ENCODE measurements around the gene ZNF654.
"Not testable (repeated sequence)": the region's sequence is repeated elsewhere in the genome, so short reads cannot be mapped to it uniquely, and the experiment has no call there.

The ZNF654 gene

DNA sequence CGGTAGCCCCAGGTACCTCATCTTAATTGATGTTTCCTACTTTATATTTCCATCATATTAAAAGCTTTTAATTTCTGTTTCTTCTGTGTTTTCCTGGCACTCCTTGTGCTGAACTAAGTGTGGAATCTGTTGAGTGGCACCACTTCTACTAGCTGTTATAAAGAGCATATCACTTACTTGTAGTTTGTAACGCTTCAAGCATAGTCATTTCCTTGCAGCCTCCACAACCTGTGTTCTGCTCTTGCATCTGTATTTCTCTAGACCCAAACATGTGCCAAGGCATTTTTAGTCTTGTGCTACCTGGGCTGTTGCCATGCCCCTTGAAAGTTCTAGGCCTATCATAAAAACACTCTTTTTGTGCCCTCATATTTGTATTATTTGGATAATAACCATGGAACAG, 16.0 kb downstream of the ZNF654 start:
- no peak for DNase-seq

DNA sequence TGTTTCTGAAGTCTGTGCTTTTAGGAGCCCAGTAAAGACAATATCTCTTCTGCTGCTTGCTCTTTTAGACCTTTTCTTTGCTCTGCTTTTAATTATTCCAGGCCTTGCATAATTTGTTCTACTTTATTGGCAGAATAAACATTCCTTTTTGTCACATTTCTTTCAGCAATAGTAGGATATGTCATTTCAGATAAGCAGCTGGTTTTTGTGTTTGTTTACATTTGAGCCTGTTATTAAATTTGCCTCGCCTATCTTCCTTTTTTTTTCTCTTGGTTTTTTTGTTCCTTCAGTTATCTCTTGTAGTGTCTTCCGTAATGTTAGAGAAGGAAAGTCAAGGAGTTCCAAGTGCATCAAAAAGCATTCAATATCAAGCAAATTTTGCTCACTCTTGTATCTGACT, 16.4 kb downstream of the ZNF654 start:
- no peak for DNase-seq

DNA sequence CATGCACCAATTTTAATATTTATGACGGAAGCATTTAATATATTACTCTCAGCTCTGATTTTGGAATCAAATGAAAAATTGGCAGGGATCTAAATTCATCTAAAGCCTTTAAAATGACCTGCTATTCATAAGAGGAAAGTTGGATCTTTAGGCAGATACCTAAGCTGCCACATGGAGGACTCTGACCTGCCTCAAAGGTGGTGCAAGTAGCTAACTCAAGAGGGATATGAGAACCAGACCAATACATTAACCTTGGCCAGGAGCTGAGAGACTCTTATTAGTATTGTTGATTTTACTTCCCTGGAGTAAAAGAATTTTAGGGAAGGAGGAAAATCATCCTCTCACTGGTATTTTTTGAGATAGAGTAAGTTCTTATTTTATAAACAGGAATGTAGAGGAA, 17.7 kb downstream of the ZNF654 start:
- DNase-seq = no peak

DNA sequence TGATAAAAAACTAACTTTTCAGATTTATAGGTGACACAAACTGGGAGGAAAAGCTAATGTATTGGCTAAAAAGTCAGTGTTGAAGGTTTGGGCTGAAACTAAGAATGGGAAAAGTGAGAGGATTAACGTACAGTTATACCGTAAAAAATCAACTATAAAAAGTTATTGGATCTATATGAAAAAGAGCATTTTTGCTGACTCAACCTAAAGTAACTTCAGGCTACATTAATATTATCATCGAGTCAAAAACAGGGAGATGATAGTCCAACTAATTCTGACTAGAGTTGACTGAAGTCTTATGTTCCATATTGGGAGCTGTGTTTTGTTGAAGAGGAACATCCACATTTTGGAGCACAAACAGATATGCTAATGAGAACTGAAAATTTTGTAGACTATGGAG, 19.9 kb downstream of the ZNF654 start:
- DNase-seq = no peak

DNA sequence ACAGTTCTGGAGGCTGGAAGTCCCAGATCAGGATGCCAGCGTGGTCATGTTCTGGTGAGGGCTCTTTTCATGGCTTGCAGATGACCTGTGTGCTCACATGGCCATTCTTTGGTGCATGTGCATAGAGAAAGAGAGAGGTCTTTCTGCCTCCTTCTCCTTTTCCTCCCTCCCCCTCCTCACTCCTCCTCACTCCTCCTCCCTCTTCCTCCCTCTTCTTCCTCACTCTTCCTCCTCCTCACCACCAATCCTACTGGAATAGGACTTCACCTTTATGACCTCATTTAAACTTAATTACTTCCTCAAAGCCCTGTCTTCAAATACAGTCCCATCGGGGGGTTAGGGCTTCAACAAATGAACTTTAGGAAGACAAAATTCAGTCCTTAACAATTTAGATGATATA, 23.8 kb downstream of the ZNF654 start:
- no peak for DNase-seq

DNA sequence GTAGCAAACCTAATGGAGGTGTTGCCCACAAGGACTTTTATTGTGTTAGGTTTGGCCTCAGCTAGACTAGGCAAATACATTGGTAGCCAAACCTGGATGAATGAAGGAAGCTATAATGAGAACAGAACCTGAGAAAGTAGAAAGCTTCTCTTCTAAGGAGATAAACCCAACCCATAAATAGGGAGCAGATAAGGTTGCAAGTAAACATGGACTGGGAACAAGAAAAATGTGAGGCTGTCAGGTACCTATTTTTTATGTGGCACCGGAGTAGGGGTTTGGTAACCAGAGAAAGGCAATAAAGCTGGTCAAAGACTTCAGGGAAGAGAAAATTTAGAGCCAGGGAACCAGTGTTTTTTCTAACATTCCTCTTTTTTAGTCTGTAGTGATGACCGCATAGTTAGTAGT, 25.0 kb downstream of the ZNF654 start:
- DNase-seq = no peak

DNA sequence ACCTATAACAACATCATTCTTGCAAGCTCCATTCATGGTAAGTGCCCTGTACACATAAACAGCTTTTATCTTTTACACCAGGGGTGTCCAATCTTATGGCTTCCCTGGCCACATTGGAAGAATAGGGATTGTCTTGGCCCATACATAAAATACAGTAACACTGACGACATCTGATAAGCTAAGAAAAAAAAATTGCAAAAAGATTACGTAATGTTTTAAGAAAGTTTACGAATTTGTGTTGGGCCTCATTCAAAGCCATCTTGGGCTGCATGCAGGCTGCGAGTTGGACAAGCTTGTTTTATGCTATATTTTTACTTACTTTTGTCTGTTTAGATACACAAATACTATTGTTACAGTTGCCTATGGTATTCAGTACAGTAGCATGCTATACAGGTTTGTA, 31.6 kb downstream of the ZNF654 start:
- no peak for DNase-seq

DNA sequence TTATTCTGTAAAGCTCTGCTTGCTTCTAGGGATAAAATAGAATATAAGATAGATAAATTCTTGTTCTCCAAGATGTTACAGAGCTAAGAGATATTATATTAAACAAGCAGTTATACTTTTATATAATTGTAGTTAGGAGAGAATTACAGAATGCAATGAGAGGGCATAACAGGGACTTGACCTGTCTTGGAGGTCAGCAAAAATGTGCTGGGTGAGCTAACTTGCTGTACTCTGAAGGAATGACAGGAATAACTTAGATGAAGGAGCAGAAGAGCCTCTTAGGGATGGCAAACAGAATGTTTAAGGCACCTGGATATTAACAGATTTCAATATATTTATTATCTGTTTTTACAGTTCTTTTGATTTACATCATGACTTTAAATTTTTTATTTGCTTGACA, 33.2 kb downstream of the ZNF654 start:
- DNase-seq = no peak

DNA sequence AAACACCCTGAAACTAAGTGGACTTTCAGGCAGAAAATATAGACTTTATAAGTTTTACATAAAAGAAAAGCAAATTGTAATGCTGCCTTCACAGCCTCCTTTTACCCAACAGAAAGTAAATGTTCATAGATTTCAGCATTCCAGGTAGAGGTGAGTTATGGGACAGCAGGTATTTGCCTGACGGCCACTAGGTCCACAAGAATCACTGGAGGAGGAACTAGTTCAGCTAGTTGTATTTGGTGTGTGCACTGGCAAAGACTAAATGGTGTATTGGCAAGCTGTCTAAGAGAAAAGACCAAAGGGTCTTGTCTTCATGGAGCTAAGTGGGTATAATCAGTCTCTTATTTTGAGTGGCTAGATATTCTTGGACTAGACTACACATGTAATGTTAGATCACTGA, 34.2 kb downstream of the ZNF654 start:
- no peak for DNase-seq

DNA sequence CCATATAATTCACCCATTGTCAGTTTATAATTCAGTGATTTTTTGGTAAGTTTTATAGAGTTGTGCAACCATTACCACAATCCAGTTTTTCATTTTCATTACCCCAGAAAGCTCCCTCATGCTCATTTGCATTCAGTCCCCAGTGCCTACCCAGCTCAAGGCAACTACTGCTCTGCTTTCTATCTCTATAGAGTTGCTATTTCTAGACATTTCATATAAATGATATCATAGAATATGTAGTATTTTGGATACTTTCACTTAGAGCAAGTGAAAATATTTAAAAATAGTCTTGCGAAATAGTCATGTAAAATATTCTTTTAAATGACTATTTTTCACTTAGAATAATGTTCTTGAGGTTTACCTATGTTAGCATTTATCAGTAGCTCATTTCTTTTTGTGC, 42.1 kb downstream of the ZNF654 start:
- DNase-seq = no peak

DNA sequence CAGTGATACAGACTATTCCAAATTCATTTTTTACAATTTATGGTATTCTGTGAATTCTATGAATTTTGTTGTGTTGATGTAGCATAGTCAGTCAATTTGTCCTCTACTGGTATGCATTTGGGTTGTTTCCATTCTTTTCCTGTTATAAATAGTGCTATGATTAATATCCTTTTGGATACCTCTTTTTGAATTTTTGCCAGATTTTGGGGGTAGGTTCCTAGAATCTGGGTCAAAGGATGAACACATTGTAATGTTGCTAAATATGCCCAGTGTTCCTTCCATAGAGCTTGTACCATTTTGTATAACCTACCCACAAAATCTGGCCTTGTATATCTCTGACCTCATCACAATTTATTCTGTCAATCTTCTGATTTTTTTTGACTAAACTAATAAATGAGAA, 46.3 kb downstream of the ZNF654 start:
- DNase-seq = no peak

DNA sequence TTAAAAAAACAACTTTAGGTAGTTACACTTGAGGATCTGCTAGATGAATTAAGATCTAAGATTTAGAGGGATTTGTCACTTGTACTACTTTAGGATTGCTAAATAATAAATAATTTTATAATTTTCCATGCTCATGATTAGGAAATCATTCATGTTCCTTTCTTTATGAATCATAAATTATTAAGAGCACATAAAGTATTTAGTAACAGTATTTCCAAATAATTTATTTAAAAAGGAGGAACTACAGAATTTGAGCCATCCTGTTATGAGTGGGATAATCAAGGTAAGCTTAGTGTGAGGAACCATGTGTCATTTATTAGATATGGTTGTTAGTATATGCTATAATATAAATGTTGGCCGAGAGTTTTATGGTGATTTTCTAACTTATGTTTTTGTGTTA, 53.2 kb downstream of the ZNF654 start:
- no peak for DNase-seq

DNA sequence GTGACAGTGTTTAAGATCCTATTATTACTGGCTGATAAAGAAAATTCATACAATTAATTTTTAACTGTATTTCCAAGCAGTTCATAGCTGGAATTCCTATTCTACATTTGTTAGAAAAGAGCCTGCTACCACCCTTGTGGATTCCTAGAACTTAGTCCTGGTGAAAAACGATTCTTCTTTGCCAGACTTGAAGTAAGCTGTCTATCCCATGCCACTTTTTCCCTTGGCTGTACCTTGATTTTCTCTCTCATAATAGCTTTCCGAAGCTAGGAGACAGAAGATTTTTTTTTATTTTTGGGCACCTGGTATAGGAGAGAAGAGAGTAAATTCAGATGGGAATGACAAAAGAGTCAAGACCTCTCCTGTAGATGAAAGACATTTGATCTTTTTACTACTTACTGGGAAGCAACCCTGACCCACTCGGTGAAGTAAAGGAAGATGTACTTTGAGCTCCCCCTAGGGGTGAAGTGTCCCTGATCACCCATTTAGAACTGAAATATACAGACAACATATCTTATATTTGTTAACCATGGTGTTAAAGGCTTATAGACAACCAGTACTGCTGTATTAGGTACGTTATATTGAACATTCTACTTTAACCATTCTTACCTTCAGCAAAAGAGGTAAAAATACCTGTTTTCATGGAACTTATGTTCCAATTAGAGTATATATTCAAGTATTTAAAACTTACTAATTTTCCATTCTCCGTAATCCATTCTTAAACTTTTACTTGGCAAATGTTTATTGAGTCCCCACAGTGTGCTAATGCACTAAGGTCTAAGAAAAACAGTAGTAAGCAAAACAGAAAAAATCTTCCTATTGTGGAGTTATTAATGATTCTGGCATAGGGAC, 54.5 kb downstream of the ZNF654 start:
- DNase-seq = peak; percentile 58

DNA sequence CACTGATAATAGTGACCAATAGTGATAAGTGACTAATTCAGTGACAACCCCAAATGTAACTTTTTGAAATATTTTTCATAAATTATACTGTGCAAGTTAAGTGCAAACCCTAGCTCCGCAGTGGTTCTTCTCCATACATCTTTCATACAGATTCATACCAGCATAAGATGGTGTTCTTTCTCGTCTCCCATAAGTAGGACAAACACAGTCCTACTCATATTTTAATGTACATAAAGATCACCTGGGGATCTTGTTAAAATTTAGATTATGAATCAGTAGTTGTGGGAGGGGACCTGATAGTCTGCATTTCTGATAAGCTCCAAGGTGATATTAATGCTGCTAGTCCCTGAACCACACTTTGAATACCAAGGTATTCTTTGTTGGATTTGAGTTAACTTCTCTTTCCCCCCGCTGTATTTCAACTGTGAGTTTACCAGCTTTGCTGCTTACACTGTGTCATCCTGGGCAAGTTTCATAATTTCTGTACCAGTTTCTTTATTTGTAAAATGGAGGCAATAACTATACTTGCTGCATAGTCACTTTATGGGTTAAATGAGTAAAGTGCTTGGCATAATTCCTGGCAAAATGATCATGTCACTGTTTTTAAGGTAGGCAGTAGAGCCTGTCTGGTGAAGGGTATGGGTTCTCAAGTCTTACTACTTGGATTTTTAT, 56.0 kb downstream of the ZNF654 start:
- no peak for DNase-seq

DNA sequence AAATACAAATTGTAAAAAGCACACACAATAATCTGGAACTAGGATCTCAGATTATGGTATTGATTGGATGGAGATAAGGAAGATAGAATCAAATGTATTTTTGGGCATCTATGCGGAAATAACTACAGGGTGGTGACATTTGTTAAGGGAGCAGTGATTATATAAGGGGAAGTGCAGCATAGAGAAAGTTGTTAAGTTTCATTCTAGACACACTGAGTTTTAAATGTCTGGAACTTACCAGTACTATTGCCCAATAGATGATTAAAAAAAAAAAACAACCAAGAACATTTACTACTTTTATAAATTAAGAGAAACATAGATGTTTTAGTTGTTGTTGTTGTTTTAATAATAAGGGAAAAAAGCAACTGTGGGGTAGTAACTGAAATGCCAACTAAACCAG, 58.6 kb downstream of the ZNF654 start:
- no peak for DNase-seq

DNA sequence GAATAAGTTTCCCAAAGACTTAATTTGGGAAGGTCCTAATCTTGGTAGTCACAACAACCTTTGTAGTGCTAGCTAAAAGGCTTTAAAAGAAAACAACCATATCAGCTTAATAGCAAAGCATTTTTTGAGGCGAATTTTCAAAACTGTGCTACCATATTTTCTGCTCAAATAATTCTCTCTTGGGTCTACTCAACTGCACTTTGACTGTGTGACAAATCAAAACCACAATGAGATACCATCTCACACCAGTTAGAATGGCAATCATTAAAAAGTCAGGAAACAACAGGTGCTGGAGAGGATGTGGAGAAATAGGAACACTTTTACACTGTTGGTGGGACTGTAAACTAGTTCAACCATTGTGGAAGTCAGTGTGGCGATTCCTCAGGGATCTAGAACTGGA, 59.5 kb downstream of the ZNF654 start:
- DNase-seq = not testable (repeated sequence)

DNA sequence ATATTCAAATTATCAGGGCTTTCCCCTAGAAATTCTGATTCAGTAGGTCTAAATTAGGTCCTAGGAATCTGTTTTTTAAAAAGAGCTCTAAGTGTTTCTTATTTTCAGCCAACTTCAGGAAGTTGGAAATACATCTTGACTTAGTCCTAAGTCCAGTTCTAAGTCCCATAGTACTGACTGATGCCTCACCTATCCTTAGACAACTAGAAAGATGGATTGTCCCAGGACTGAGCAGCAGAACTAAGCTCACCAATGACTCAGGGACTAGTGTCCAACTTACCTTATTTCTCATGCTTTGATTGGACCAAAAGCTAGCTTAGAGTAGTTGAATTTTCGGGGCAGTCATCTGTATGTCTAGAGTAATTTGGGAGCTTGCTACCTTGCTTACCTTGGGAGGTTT, 64.5 kb downstream of the ZNF654 start:
- no peak for DNase-seq

DNA sequence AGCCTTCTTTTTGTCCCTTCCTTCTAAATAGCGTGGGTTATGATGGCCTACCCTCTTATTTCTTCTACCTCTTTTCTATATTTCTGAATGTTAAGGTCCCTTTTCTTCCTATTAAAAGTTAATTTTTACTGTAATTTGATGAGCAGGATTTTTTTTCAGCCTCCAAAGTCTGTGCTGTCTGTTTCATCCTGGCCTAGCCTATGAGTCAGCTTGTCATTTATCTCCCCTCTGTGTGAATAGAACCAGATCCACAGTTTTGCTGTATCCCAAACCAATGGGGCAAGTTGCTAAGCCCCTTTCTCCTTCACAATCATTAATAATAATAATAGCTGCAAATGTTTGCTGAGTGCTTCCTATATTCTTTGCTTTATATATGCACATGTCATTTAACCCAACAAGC, 72.6 kb downstream of the ZNF654 start:
- no peak for DNase-seq

DNA sequence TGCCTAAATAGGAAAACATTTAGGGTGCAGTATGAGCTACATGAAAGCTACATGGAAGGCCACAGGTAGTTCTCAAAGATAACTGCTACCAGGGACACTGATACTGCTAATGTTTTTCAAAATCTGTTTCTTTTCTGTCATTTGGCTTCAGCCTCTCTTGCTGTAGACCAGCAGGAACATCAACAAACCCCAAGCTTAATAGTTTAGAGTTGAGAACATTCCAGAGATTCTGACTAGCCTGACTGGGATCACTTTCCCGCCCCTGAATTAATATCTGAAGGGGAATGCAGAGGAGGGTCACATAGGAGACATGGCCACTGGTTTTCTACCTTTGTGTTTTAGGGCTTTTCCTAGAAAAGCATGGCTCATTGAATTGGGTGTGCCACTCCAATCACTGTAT, 73.8 kb downstream of the ZNF654 start:
- no peak for DNase-seq

DNA sequence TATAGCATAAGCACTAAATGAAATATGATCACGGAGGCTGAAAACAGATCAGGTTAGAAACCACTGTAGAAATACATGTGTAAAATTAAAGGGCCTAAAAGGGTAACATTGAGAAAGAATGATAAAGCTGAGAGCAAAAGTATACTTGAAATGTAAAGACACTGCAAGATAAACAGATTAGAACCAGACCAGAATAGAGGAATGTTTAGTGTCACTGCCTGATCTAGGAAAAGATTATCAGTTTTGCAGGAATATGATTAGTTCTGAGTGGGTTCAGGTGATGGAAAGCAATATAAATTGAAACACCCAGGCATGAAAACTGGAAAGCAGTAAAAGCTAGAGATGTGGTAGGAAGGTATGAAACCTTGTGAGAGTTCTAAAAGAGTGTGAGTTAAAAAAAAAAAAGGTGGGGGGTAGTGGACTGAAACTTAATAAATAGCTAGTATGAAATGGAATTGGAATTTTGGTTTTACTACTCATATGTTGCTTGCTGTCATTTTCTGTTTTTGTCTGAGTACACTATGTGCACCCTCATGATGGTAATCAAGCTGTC, 74.7 kb downstream of the ZNF654 start:
- DNase-seq = no peak

DNA sequence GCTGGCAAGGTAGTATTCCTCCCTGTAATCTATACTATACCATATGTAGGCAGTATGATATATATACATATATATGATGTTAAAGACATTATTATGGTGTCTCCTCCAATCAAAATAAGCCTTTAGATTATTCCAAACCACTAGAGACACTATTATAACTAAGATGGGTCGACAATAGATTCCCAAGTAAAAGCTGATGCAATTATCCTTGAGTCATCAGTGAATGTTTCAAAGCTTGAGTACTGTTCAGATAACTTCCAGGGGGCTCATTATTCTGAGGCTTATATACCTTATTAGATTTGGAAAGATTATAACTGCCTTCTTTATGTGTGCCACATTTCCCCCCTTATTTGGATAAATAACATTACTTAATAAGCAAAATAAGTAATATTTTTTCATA, 78.8 kb downstream of the ZNF654 start:
- DNase-seq = no peak

DNA sequence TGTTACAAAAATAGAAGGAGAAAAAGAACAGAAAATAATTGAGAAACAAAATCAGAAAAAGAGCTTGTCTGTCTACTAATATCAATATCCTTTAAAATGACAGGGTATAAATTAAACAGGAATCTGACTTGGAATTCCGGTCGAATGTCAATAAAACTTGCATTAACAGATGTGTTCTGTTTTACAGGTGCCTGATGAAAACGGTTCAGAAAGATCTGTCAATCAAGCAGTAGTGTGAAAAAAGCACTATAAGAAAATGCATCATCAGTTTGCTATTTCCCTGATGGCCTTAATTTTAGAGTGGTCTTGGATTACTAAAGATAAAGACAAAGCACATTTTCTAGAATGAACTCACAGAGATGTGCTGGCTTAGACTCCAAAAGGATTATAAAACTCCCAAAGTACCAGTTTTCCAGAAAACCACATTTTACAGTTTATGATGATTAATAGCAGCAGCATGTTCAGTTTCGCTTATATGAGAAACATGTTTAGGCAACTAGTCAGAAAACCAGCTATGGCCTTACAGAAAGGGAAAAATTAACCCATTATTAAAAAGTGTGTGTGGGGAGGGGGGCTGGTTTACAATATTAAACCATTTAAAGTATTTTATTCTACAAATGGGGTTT, 82.5 kb downstream of the ZNF654 start:
- DNase-seq = no peak

DNA sequence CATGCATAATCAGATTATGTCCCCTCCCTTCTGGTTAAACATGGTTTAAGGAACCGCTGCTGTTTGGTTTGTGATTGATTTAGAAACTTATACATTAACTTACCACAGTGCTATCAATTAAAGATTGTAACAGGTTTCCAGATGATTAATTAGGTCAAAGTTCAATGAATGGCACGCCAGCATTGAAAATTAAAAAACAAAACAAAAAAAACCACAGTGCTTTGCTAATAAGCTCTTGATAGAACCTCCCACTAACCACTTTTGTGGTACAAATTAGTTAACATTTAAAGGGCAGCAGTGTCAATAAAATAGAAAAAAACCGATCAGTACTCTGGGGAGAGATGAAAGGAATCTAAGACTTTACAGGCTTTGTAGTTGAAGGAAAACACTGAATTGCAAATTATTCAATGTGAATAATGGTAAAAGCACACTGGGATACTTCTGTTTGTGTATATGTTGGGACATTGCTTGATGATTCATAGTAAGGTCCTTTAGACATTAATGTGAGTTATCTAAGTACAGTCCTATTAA, 83.1 kb downstream of the ZNF654 start:
- DNase-seq = no peak

DNA sequence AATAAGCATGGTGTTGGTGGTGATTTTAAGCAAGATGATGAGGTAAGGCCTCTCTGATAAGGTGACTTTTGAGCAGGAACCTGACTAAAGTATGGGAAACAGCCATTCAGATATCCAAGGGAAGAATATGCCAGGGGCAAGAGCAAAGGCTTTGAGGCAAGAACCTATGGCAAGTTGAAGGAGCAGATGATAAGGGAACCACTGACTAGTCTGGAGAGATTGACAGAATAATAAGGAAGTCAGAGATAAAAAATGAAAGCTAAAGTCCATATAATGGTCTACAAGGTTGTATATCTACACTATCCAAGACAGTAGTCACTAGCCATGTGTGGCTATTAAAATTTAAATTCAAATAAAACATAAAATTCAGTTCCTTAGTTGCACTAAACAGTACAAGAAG, 88.2 kb downstream of the ZNF654 start:
- DNase-seq = no peak

All from NCI-H1105 treated with DMSO at 0.1 percent for 48 hours (cell line).